8988T (cell line): ENCODE measurements around the gene PRRT1.
A peak's percentile ranks its signal among the peaks of the same experiment; 100 is the strongest.
"Not testable (repeated sequence)": the region's sequence is repeated elsewhere in the genome, so short reads cannot be mapped to it uniquely, and the experiment has no call there.

Experiments
- DNase-seq: peaks from one replicate; pipeline ENCODE4 v3.0.0; 2011

Gene PRRT1

DNA sequence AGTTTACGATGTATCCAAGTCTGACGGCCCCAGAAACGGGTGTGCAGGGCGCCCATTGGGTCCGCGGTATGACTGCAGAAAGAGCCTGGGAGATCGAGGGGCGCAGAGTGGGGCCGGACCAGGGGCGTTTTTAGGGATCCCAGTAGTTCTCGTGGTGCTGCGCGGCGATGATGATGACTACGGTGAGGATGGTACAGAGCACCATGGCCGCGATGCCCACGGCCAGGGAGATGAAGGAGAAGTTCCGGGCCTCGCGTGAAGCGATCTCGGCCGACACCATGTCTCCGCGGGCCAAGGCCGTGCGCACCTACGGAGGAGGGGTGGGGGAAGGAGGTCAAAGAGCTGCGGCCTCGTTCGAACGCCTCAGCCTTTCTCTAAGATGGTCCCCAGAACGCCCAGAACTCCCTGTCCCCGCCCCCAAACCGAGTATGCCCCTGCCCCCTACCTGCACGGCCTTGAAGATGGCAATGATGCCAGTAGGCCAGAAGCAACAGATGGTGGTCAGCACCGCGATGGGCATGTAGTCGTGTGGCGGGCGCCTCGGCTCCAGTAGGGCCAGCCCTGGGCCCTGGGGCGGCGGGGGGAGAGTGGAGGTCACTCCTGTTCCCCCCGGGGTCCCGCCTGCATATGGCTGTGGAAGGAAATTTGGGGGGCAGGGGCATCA, 2.5 kb downstream of the PRRT1 start:
- DNase-seq: no peak

DNA sequence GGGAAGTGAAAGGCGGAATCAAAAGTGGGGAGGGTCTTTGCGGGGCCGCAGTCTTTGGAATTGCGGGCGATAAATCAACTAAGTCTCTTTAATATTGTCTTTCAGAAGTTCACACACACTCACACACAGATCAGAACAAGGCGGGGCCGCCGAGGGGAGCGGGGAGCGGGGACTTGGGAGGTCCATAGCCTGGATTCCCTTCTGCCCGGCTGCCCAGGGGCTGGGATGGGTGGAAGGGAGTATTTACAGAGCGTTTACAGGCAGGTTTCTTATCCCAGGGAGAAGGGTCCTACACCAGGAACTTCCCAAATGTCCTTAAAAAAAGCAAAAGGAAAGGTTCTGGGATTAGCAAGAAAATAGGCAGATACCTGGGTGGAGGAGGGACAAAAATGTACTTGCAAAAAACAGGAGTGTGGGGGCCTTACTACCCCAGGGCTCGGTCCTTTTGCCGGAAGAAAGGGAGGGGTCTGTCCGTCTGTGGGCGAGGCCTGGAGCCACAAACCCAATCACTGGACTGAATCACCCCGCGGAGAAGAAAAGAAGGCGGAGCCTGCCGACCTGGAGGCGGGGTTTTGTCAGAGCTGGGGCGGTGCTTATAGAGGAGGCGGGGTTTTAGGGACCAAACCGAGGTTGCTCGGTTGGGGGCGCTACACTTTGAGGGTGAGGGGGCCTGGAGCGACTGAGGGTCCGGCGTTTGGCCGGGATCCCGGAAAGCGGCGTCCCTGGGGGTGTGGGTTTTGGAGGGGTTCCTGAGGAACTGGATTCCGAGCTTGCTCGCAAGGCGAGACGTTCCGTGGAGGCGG, 3.2 kb downstream of the PRRT1 start:
- DNase-seq: no peak

DNA sequence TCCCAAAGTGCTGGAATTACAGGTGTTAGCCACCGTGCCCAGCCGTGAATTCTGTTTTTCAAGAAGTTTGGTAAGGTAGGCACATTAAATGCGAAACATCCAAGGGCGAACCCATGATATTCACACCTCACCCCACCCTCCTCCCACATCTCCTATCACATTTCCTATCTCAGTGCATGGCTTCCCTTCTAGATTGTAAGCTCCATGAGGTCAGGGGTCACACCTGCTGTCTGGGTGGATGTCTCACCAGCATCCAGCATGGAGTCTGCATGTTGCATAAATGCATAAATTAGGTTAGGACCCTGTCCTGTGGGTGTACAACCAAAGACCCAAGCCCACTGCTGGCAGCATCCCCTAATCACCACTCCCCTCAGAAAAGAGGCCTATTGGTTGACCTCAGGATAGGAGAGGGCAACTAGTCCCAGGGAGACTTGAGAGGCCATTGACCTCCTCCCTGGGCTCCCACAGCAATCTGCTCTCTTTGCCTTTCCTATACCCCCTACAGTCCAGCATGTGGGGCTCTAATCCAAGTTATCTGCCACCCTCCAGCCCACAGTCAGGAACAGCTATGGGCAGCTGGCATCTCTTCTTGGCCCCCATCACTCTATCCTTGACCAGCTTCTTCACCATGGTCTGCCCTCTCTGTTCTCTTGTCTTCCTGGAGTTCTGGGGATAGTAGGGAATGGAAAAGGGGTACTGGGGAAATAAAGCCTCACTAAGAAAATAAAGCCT, 4.2 kb downstream of the PRRT1 start:
- DNase-seq: no peak

DNA sequence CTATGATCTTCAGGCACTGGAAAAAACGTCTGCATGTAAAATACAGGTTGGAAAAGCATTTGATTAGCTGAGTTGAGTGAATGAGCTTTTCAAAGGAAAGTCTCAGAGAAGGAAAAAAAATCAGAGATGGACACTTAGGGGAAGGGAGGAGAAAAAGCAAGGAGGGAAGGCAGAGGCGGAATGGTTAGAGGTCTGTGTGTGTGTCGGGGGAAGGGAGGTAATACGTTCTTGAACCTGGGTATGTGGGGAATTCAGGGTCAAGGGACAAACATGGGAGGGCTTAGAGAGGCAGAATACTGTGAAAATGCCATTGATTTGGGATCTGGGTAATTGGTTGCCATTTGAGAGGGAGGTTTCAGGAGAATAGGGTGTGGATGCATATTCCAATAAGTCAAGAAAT, 5.1 kb downstream of the PRRT1 start:
- no peak for DNase-seq

DNA sequence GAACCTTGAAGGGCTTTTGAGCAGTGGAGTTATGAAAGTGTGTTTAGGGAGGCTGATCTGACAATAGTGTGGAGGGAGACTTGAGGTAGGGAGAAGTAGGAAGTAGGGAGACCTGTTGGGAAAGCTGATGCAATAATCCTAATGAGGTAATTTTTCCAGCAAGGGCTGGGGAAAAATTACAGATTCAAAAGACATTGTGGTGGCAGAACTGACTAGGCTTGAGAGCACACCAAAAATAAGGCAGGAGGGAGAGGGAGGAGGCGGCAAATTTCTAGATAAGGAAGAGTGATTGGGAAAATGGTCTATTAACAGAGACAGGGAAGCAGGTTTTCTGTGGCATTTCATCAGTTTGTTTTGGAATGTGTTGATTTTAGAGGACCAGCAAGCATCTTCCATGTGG, 5.5 kb downstream of the PRRT1 start:
- no peak for DNase-seq

DNA sequence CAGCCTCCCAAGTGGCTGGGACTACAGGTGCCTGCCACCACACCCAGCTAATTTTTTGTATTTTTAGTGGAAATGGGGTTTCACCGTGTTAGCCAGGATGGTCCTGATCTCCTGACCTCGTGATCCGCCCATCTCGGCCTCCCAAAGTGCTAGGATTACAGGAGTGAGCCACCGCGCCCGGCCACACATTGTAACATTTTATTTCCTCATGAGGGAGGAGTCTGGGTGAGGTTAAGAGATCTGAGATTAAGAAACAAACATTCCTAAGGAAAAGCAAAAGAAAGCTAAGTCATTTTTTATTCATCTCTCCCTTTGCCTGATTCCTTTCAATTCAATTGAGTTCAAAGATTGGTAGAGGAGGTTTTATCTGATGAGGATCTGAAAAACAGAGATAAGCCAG, 7.5 kb downstream of the PRRT1 start:
- not testable (repeated sequence) for DNase-seq

DNA sequence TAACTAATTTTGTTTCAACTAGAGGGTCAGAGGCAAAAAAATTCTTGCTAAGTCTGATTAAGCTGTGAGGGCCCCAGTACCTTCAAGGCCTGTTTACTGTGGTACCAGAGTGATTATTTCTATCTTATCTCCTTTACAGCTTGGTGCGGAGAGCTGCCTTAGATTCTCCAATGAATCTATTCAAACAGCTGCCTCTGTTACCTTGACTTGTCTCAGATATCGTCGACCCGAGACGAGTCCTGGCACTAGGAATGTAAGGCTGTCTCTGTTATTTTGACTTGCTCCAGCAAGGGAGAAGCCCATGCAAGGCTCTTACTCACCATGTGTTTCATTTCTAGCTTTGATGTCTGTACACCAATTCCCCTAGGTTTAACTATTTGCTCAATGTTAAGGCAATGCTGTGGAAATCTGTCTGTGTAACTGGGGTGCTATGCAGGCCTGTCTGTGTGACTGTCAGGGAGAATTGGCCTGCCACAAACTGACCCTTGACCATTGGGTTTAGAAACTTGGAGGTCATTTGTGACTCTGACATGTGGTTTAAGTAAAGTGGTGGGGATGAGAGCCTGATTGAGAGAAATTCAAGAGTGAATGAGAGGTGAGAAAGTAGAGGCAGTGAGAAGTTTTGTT, 11.2 kb downstream of the PRRT1 start:
- DNase-seq: no peak

DNA sequence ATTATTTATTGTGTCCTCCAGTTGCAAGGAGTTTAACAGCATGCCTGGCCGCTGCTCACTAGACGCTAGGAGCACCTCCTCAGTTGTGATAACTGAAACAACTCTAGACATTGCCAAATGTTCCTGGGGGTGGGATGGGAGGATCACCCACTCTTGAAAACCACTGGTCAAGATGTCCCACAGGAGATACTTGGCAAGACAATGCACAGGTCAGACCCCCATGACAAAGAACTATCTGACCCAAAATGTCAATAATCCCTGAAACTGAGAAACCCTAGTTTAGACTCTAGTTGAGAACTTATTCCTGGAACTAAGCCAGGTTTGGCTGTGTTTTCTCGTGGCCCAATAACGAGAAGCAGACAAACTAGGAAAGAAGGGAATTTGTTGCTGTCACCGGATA, 12.1 kb downstream of the PRRT1 start:
- no peak for DNase-seq

DNA sequence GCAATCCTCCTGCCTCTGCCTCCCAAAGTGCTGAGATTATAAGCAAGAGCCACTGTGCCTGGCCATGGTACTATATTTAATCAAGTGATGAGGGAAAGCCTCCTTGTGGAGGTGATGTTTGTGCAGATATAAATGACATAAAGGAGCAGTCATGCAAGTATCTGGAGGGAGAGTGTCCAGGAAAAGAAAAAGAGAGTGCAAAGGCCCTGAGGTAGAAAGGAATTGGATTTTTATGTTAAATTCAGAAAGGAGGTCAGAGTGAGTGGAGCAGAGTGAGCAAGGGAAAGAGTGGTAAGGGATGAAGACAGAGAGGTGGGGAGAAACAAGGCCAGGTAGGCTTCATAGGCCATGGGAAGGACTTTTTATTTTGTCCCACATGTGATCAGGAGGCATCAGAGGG, 14.3 kb downstream of the PRRT1 start:
- DNase-seq: no peak

DNA sequence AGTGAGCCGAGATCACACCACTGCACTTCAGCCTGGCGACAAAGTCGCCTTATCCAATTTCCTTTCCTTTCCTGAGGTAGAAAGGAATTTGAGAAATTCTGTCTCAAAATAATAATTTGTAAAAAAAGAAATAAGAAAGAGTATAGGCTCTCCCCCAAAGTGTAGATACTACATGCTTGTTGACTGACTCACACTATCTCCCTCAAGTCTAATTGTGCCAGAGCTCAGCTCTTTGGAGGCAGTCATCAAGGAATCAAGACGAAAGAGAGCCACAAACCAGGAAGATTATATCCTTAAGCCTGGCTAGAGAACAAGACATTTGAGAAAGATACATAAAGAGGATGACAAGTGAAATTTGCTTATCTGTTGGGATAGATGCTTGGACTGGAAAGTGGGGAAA, 18.0 kb downstream of the PRRT1 start:
- DNase-seq: no peak

DNA sequence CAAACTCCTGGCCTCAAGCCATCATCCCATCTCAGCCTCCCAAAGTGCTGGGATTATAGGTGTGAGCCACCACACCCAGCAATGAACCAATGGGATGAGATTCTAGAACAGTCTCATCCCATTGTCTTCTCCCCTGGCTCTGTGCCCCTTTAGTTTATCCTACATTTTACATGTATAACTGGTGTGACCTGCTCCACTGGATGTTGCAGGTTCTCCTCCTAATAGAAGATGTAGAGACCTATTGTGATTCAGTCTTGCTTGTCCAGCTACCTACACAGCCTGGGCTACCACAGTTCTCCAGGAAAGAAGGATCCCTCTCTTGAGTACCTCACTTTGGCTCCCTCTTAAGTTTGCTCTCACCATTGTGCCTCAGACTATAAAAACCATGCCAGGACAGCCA, 19.6 kb downstream of the PRRT1 start:
- no peak for DNase-seq

DNA sequence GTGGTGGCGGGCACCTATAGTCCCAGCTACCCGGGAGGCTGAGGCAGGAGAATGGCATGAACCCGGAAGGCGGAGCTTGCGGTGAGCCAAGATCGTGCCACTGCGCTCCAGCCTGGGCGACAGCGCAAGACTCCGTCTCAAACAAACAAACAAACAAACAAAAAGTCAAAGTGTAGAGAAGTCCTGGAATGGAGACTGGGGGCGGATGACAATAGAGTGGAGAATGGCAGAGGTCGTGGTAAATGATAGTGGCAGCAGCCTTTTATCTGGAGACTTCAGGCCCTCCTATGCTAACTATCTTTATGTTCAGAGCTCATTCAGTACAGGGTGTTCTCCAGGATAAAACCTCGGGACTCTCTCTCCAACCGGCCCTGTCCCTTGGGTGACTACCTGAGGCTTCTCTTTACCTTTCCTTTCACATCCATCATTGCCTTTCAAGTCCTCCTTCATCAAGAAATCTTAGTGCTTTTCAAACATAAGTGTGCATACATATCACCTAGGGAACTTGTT, 20.2 kb downstream of the PRRT1 start:
- DNase-seq: no peak

DNA sequence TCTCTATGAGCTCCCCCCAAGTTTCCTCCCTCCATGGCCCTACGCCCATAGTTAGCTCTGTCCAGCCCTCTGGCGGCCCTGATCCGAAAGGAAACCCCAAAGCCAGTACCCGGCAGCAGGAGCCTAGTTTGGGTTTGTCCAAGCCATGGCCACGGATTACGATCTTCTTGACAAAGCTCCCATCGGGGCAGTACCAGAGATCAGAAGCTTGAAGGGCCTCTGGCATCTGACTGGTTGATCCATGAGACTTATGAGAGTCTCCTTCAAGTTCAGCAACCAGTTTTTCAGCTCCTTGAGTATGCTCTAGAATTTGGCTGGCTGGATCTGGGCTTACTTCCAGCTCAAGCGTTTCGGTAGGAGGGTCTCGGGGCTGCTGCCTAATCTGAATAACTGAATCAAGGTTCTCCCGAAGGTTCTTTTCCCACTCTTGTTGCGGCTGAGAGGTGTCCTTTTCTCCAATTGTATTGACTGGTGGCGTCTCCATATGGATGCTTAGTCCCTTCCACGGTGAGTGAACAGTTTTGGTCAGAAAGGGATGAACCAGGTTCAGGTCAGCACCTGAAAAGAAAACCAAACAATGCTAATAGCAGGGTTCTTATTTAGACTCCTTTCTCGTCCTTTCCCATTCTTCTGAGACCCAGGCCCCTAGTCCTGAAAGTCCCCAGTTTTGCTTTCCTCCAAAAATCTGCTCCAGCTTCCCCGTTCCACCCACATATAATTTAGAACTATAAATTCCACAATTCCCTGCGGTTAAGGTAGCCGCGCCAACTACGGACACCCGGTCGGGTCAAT, 22.2 kb downstream of the PRRT1 start:
- no peak for DNase-seq

DNA sequence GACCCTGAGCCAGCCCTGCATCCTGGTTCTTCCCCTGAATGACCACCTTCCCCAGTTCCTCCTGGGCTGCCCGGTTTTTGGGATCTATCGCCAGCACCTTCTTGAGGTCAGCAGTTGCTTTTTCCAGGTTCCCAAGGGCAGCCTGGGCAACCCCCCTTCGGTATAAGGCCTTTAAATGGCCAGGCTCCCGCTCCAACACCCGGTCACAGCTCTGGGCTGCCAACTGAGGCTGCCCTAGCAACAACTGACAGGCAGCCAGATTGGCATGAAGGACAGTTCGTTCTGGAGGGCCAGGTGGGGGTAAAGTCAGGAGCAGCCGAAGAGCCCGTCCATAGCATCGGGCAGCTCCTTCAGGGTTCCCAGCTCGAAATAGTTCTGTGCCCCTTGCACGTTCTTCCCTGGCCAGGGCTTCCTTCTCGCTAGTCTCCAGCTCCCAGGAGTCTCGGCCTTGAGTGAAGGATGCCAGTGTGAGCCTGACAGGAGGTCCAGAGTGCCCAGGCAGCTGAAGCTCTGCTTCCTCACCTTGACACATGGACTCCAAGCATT, 22.9 kb downstream of the PRRT1 start:
- no peak for DNase-seq

DNA sequence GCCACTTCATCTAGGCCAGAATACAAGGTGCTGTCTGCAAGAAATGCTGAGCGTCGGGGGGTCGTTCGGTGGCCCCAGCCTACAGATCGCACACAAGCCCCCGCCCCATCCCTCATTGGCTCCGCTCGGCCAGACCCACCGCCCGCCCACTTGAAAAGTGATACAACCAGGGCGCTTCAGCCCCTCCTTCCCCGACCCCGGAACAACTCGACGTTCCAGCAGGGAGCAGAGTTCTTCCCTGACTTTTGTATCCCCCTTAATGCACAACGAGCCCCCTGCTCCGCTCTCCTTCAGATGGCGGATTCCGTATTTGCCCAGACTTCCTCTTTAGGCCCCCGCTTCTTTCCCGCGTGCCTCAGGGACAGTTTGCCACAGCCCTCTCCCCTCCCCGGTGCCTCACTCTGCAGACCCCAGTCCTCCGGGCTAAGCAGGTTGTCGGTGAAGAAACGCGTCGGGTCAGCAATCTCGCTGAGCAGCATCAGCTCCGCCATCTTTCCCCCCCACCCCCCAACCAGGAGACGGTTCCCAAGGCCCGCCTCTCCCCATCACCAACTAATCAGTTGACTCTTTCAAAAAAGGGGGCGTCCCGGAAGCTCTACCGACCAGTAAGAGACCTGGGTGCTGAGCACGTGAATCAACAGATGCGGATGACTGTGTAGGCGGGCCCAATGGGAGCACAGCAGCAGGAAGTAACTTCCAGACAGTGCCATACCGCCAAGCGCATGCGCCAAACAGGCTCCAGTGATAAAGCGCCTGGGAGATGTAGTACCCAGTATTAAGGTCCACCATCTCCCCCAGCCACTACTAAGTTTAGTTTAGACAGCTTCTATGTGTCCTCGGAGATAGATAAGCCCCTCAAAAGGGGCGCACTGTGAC, 23.8 kb downstream of the PRRT1 start, which contains the start of gene ATF6B:
Gene ATF6B, minus strand, starts transcription at position 530 of the 876 bp plus-strand sequence. Its CDS starts 39 bp downstream, at position 491.
- peak; percentile 86 for DNase-seq

DNA sequence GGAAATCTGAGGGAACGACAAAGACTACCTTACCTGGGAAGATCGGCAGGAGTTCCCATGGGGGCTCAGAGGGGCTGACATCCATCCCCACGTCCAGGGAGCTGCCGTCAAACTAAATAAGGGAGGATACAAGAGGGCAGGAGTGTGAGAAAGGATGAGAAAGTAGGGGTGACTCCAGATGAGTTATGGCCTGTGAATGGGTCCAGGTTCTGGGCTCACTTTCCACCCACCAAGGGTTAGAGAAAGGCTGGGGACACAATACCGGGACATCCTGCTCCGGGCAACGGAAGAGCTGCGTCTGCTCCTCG, 24.4 kb downstream of the PRRT1 start:
- no peak for DNase-seq

DNA sequence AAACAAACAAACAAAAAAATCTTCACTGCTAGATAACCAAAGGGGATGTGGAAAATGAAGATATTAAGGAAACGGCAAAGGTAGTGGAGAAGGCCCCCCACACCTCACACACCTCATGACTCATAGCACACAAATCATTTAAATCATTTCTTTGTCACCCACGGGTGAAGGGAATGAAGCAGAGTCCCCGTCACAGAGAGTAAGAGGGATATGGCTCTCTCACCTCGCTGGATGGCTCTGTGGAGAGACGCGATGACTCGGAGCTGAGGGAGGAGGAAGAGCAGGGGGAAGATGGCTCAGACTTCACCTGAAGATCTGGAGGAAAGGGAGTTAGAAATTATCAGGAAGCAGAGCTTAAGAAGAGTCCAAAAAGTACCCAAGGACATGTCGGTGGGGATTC, 24.9 kb downstream of the PRRT1 start:
- DNase-seq: no peak

DNA sequence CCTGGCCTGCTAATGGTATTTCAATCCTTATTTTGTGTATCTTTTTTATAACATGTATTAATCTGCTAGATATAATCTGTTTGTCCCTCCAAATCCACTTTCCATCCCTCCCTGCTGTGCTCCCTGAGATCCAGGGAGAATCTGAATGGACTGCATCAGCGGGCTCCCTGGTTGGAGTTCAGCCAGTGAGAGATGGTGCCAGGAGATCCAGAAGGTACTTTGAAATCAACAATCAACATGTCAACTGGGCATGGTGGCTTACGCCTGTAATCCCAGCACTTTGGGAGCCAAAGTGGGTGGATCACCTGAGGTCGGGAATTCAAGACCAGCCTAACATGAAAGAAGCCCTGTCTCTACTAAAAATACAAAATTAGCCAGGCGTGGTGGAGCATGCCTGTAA, 28.1 kb downstream of the PRRT1 start:
- DNase-seq: no peak

DNA sequence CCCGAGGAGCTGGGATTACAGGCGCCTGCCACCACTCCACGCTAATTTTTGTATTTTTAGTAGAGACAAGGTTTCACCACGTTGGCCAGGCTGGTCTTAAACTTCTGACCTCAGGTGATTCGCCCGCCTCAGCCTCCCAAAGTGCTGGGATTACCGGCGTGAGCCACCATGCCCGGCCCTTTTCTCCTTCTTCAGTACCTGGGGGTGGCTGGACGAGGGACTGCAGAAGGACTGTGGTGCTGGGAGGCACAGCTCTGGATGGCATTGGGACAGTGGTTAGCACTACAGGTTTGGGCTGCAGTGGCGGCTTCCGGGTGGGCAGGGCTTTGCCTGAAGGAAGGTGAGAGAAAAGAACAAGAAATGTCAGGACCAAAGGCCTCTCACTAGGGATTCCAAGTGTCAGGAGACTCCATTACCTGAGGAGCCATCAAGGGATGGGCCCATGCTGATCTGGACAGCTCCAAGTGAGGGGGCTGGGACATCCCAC, 31.1 kb downstream of the PRRT1 start:
- no peak for DNase-seq

DNA sequence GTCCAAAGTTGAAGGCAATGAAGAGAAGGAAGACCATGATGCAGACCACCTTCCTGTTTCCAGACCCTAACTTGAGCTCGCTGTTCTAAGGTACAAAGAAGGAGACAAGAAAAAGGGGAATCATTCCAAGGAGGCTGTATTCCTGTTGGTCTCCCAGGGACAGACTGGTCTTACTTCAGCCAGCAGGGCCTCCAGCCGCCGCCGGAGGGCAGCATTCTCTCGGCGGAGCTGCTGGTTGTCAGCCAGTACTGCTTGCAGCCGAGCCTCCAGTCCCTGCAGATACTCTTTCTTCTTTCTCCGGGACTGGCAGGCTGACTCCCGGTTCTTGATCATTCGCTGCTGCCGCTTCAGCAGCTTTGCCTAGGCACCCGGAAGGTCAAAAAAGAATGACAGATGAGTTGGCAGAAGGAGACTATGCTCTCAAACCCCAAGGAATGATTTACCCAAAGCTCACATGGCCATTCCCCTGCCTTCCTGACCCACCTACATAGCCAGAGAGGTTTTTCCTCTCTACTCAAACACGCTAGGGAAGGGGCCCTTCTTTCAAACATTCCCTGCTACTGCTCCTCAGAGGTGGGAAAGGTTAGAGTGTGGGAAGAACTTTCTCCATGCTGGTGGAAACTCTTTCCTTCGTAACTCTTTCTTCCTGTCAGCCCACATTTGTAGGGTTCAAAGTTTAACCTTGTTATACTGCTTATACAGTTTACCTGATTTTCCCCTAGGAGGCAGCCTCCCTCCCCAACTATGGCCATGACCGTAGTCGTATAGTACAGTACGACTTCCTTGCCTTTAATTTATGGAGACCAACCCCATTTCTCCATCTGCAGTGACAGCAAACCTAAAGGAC, 32.7 kb downstream of the PRRT1 start:
- DNase-seq: peak; percentile 77
